Activated CD4-positive, alpha-beta T cell treated with anti-CD3 and anti-CD28 coated beads for 36 hours (primary cell): ENCODE measurements around the gene NDUFS2. TPM values are rescaled to one million over a fixed set of nuclear protein-coding genes. Genes with fewer than 3 reads are reported as not detected.

ENCODE experiments used
- ATAC-seq: fragments of 200-7000 bp; cut with Tn5 transposase; one replicate; pipeline ENCODE4 v1.10.0; 2021; ENCODE audit warnings: mild to moderate bottlenecking, moderate library complexity
- CTCF ChIA-PET: fragments of 350-600 bp; sonication (Branson Sonifier 250); formaldehyde crosslinking; loops from one replicate; lab custom pipeline; 2021; ENCODE audit warnings: antibody characterized with exemption; lab: Charles Lee
- POLR2A ChIA-PET: fragments of 350-600 bp; sonication (Branson Sonifier 250); formaldehyde crosslinking; loops from one replicate; lab custom pipeline; 2021; ENCODE audit warnings: antibody characterized with exemption, inconsistent platforms; lab: Charles Lee
- DNase-seq: peaks from one replicate; pipeline ENCODE4 v3.0.0-alpha.2; 2020
- H3K27ac Mint-ChIP-seq: one replicate; pipeline ENCODE4 v1.8.0; 2021; ENCODE audit warnings: mixed read lengths
- H3K27me3 Mint-ChIP-seq: one replicate; pipeline ENCODE4 v1.8.0; 2021; ENCODE audit warnings: mixed read lengths
- H3K36me3 Mint-ChIP-seq: one replicate; pipeline ENCODE4 v1.8.0; 2021; ENCODE audit warnings: low read depth, mixed read lengths
- H3K4me1 Mint-ChIP-seq: one replicate; pipeline ENCODE4 v1.8.0; 2021; ENCODE audit warnings: mixed read lengths
- H3K4me3 Mint-ChIP-seq: one replicate; pipeline ENCODE4 v1.8.0; 2021; ENCODE audit warnings: mild to moderate bottlenecking, moderate library complexity, mixed read lengths
- H3K9me3 Mint-ChIP-seq: one replicate; pipeline ENCODE4 v1.8.0; 2021; ENCODE audit warnings: low read depth, mixed read lengths
- intact Hi-C, 2 experiments: fragments of 100-400 bp; cut with DNase I in 1 of 2; cut with micrococcal nuclease in 1 of 2; formaldehyde crosslinking; loops; one replicate each; pipeline versions ENCODE4 v1.14.2 to v1.15.1; 2022 to 2024; cut with DNase I, micrococcal nuclease
- total RNA-seq, 2 experiments: library from RNA; stranded (reverse); gene quantifications; one replicate each; pipeline ENCODE4 v1.2.3, GENCODE V29; 2021

Gene NDUFS2
- total RNA-seq, 2 experiments from 2014 or later: 71.8 to 92.0 TPM

- CTCF ChIA-PET: interaction anchor here (1.6 to 1.8 kb wide), 2 partner anchors 15 to 20 kb away, joined by 3 to 5 read pairs; partner anchors contain the start of gene B4GALT3
- no peak overlapping the region for H3K4me3 Mint-ChIP-seq
- H3K4me1 Mint-ChIP-seq: peaks cover 49% of the 10 kb centered on the region
- DNase-seq: no peak
- POLR2A ChIA-PET: interaction anchor here (0.7 kb wide), 1 partner anchor 37 kb away, joined by 4 read pairs; no protein-coding TSS in a partner anchor
- H3K9me3 Mint-ChIP-seq: no peaks in the 10 kb centered on the region
- intact Hi-C loops: no loop called here
- peaks cover 47% of the 10 kb centered on the region for H3K36me3 Mint-ChIP-seq
- no peak for ATAC-seq
- no peaks in the 10 kb centered on the region for H3K27me3 Mint-ChIP-seq
- peak overlapping the region; percentile 42 for H3K27ac Mint-ChIP-seq
These were observed 40.5 kb upstream of the NDUFS2 start for GRCh38 chr1:161161652-161162051.

GRCh38 chr1:161162052-161162451 lies 40.1 kb upstream of the NDUFS2 start:
- Mint-ChIP-seq H3K27ac (peak overlapping the region; percentile 42), H3K9me3 (no peaks in the 10 kb centered on the region), H3K27me3 (no peaks in the 10 kb centered on the region), H3K4me1 (peaks cover 50% of the 10 kb centered on the region), H3K4me3 (no peak overlapping the region), H3K36me3 (peaks cover 46% of the 10 kb centered on the region)
- intact Hi-C loops: no loop called here
- ATAC-seq (no peak), DNase-seq (no peak)
- ChIA-PET POLR2A (no interaction called here), CTCF (interaction anchor here (0.7 to 1.8 kb wide), 3 partner anchors 15 to 41 kb away, joined by 3 to 5 read pairs (median 3); partner anchors contain the start of genes B4GALT3 and NDUFS2)

GRCh38 chr1:161162806-161163205 lies 39.4 kb upstream of the NDUFS2 start:
- H3K36me3 Mint-ChIP-seq: peaks cover 40% of the 10 kb centered on the region

DNA sequence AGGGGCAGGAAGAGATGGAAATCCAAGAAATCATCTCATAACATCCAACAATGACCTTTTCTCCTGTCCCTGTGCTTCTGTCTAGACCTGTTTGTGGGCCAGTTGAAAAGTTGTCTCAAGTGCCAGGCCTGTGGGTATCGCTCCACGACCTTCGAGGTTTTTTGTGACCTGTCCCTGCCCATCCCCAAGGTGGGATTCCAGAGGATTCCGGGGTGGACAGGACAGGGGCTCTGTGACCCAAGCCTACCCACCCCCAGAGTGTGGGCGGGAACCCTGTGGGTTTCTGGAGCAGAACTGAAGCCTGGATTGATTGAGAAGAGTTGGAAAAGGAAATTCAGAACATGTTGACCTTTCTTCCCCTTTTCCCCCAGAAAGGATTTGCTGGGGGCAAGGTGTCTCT lies 38.4 kb upstream of the NDUFS2 start:
- no peak overlapping the region for H3K4me3 Mint-ChIP-seq
- ChIA-PET POLR2A (interaction anchor here (0.6 kb wide), 1 partner anchor 42 kb away, joined by 3 read pairs; no protein-coding TSS in a partner anchor), CTCF (no interaction called here)
- peaks cover 57% of the 10 kb centered on the region for H3K4me1 Mint-ChIP-seq
- no peaks in the 10 kb centered on the region for H3K9me3 Mint-ChIP-seq
- no peak overlapping the region for H3K27ac Mint-ChIP-seq
- ATAC-seq (no peak), DNase-seq (no peak)
- peaks cover 37% of the 10 kb centered on the region for H3K36me3 Mint-ChIP-seq
- intact Hi-C loops: no loop called here
- no peaks in the 10 kb centered on the region for H3K27me3 Mint-ChIP-seq

More at GRCh38 chr1:161162806-161163205, 39.4 kb upstream of the NDUFS2 start:
- ChIA-PET POLR2A (no interaction called here), CTCF (interaction anchor here (0.6 to 1.8 kb wide), 4 partner anchors 14 to 40 kb away, joined by 3 to 5 read pairs (median 3); partner anchors contain the start of genes B4GALT3 and NDUFS2)
- ATAC-seq: no peak
- no peaks in the 10 kb centered on the region for H3K27me3 Mint-ChIP-seq
- no peak overlapping the region for H3K4me3 Mint-ChIP-seq
- intact Hi-C loops: no loop called here
- H3K9me3 Mint-ChIP-seq: no peaks in the 10 kb centered on the region
- peaks cover 54% of the 10 kb centered on the region for H3K4me1 Mint-ChIP-seq
- DNase-seq: no peak
- H3K27ac Mint-ChIP-seq: no peak overlapping the region

DNA sequence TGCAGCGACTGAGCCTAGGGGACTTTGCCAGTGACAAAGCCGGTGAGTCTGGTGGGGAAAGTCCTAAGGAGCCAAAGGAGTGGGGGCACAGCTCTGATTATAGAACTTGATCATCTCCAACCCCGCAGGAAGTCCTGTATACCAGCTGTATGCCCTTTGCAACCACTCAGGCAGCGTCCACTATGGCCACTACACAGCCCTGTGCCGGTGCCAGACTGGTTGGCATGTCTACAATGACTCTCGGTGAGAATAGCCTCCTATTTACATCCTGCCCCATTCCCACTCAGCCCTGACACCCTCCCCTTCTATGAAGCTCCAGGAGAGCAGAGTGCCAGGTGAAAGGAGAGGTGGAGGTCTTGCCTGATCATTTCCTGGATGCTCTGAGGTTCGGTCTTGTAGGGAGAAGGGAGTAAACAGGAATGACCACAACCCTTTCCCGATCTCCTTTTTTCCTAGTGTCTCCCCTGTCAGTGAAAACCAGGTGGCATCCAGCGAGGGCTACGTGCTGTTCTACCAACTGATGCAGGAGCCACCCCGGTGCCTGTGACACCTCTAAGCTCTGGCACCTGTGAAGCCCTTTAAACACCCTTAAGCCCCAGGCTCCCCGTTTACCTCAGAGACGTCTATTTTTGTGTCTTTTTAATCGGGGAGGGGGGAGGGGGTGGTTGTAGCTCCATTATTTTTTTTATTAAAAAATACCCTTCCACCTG lies 37.1 kb upstream of the NDUFS2 start:
- Mint-ChIP-seq H3K9me3 (no peaks in the 10 kb centered on the region), H3K4me3 (peak overlapping the region; percentile 87), H3K27ac (peak overlapping the region; percentile 52), H3K4me1 (peaks cover 53% of the 10 kb centered on the region), H3K27me3 (no peaks in the 10 kb centered on the region), H3K36me3 (peaks cover 32% of the 10 kb centered on the region)
- ATAC-seq (no peak), DNase-seq (no peak)
- CTCF ChIA-PET: interaction anchor here (0.5 to 3.9 kb wide), 34 partner anchors 7 to 600 kb away, joined by 3 to 30 read pairs (median 7); partner anchors contain the start of genes B4GALT3, DEDD, NDUFS2 and NIT1
- POLR2A ChIA-PET: interaction anchor here (0.8 to 3.4 kb wide), 8 partner anchors 11 to 224 kb away, joined by 3 to 15 read pairs (median 4); partner anchors contain the start of genes DEDD, NDUFS2 and UFC1
- intact Hi-C loops: loop anchor here in 1 of 2 experiments (5.0 kb wide), 1 partner anchor 62 kb away; the partner anchor contains the start of gene TOMM40L

- POLR2A ChIA-PET: interaction anchor here (0.6 to 3.4 kb wide), 14 partner anchors 9 to 223 kb away, joined by 3 to 15 read pairs (median 4); partner anchors contain the start of genes B4GALT3, DEDD, NDUFS2 and NIT1
- Mint-ChIP-seq H3K27ac (peak within 1 kb of the TSS; percentile 90), H3K9me3 (no peaks in the 10 kb centered on the region), H3K36me3 (peaks cover 35% of the 10 kb centered on the region), H3K4me3 (peak within 1 kb of the TSS; percentile 87), H3K27me3 (no peaks in the 10 kb centered on the region), H3K4me1 (peaks cover 44% of the 10 kb centered on the region)
- CTCF ChIA-PET: interaction anchor here (0.5 to 3.9 kb wide), 42 partner anchors 8 to 407 kb away, joined by 3 to 30 read pairs (median 6); partner anchors contain the start of genes ADAMTS4, ARHGAP30, B4GALT3 and DEDD
- ATAC-seq: peak; percentile 97
- intact Hi-C loops: loop anchor here (1.0 to 5.0 kb wide), 6 partner anchors 11 to 61 kb away; partner anchors contain the start of genes B4GALT3 (in 2 of the 2), NDUFS2 (in 2 of the 2), DEDD (in 1 of the 2) and TOMM40L (in 1 of the 2)
- peak; percentile 96 for DNase-seq
These were observed 36.2 kb upstream of the NDUFS2 start, which contains the start of gene PPOX for GRCh38 chr1:161165742-161166668. Gene PPOX (plus strand): TSS chr1:161166426. CDS start chr1:161166848, 422 bp downstream.

GRCh38 chr1:161166669-161167548 lies 35.3 kb upstream of the NDUFS2 start:
- ATAC-seq: no peak
- Mint-ChIP-seq H3K27ac (peak overlapping the region; percentile 90), H3K4me3 (peak overlapping the region; percentile 87), H3K36me3 (peaks cover 32% of the 10 kb centered on the region), H3K4me1 (peaks cover 36% of the 10 kb centered on the region), H3K27me3 (no peaks in the 10 kb centered on the region), H3K9me3 (no peaks in the 10 kb centered on the region)
- DNase-seq: peak; percentile 40
- ChIA-PET CTCF (interaction anchor here (0.6 to 3.9 kb wide), 32 partner anchors 9 to 366 kb away, joined by 3 to 30 read pairs (median 6); partner anchors contain the start of genes ADAMTS4, ARHGAP30, B4GALT3 and DEDD), POLR2A (interaction anchor here (0.6 to 3.4 kb wide), 11 partner anchors 10 to 222 kb away, joined by 3 to 15 read pairs (median 4); partner anchors contain the start of genes B4GALT3, DEDD, NDUFS2 and NIT1)
- intact Hi-C loops: loop anchor here (1.0 to 5.0 kb wide), 6 partner anchors 10 to 60 kb away; partner anchors contain the start of genes B4GALT3 (in 2 of the 2), NDUFS2 (in 2 of the 2), DEDD (in 1 of the 2) and TOMM40L (in 1 of the 2)

- intact Hi-C loops: loop anchor here in 1 of 2 experiments (5.0 kb wide), 1 partner anchor 58 kb away; the partner anchor contains the start of gene TOMM40L
- no peak overlapping the region for H3K27ac Mint-ChIP-seq
- ChIA-PET CTCF (interaction anchor here (0.6 to 3.9 kb wide), 5 partner anchors 7 to 121 kb away, joined by 3 to 29 read pairs (median 3); partner anchors contain the start of gene B4GALT3), POLR2A (interaction anchor here (0.7 kb wide), 1 partner anchor 119 kb away, joined by 4 read pairs; no protein-coding TSS in a partner anchor)
- peaks cover 26% of the 10 kb centered on the region for H3K4me1 Mint-ChIP-seq
- DNase-seq: no peak
- no peaks in the 10 kb centered on the region for H3K27me3 Mint-ChIP-seq
- ATAC-seq: no peak
- H3K4me3 Mint-ChIP-seq: peak overlapping the region; percentile 47
- no peaks in the 10 kb centered on the region for H3K9me3 Mint-ChIP-seq
- H3K36me3 Mint-ChIP-seq: peaks cover 33% of the 10 kb centered on the region
These were observed 33.3 kb upstream of the NDUFS2 start for GRCh38 chr1:161168906-161169305.

- Mint-ChIP-seq H3K9me3 (no peaks in the 10 kb centered on the region), H3K27me3 (no peaks in the 10 kb centered on the region), H3K4me1 (peaks cover 34% of the 10 kb centered on the region), H3K27ac (no peak overlapping the region), H3K36me3 (peaks cover 37% of the 10 kb centered on the region), H3K4me3 (no peak overlapping the region)
- intact Hi-C loops: no loop called here
- DNase-seq (no peak), ATAC-seq (no peak)
- POLR2A ChIA-PET: no interaction called here
- CTCF ChIA-PET: interaction anchor here (0.6 to 1.5 kb wide), 8 partner anchors 9 to 110 kb away, joined by 3 to 8 read pairs (median 3); partner anchors contain the start of gene TOMM40L
These were observed 31.0 kb upstream of the NDUFS2 start for GRCh38 chr1:161171191-161171590.
